Measurements from ENCODE around the gene ACTA1. TPM values are rescaled to one million over a fixed set of nuclear protein-coding genes. Genes with fewer than 3 reads are reported as not detected.

ACTA1 gene
- not detected in 2 replicates for total RNA-seq

GRCh38 chr1:229434005-229434640, at the start of gene ACTA1:
Gene ACTA1, minus strand, starts transcription at chr1:229434094. Its CDS starts 979 bp downstream, at chr1:229433115.

Other genes starting within 250 kb of the ACTA1 start
- gene RAB4A, start 163.0 kb downstream of the ACTA1 start, total RNA-seq = 20.6 and 28.8 TPM in 2 replicates
- gene CCSAP, start 91.0 kb downstream of the ACTA1 start, total RNA-seq = 3.6 and 5.9 TPM in 2 replicates
- gene NUP133, start 74.2 kb upstream of the ACTA1 start, total RNA-seq = 28.6 and 33.9 TPM in 2 replicates
- 11.0 and 12.3 TPM in 2 replicates for gene ABCB10, start 124.6 kb upstream of the ACTA1 start, total RNA-seq
- 11.9 and 14.1 TPM in 2 replicates for gene TAF5L, start 192.0 kb upstream of the ACTA1 start, total RNA-seq
- 7.1 and 9.0 TPM in 2 replicates for gene URB2, start 192.2 kb upstream of the ACTA1 start, total RNA-seq

Measured in smooth muscle cell of bladder (primary cell).